Esophagus squamous epithelium (tissue), 4 donors: ENCODE results near the gene MCCD1.
"Not testable (repeated sequence)": the region's sequence is repeated elsewhere in the genome, so short reads cannot be mapped to it uniquely, and the experiment has no call there.

Experiments
- CTCF ChIP-seq, 6 experiments: fragments of 450-650 bp in 4 of 6; fragments of 200-600 bp in 2 of 6; sonication (generic) in 2 of 6; IDR thresholded peaks; one replicate each; pipeline ENCODE4 v1.5.1; 2016 to 2019; ENCODE audit warnings: antibody characterized with exemption in 6 of 6, mild to moderate bottlenecking in 4 of 6, moderate library complexity in 4 of 6
- POLR2A ChIP-seq, 4 donors: fragments of 450-650 bp; IDR thresholded peaks; one replicate each; pipeline ENCODE4 v1.6.1; 2017; ENCODE audit warnings: antibody characterized with exemption in 4 of 4, mild to moderate bottlenecking in 4 of 4, moderate library complexity in 3 of 4

GRCh38 chr6:31496826-31497225 is 31.9 kb upstream of the MCCD1 start:
- TF ChIP-seq POLR2A, CTCF (IDR thresholded peaks at IDR 0.05): not testable (repeated sequence)
